Activated CD4-positive, CD25-positive, alpha-beta regulatory T cell treated with anti-CD3 and anti-CD28 coated beads, Interleukin-2, amount 50 U/mL, for 16 hours (primary cell): ENCODE results near the gene ELMO1.

Experiments used
- DNase-seq: peaks from one replicate; pipeline ENCODE4 v3.0.0-alpha.2; 2020; ENCODE audit warnings: low read depth, low spot score

The ELMO1 gene

GRCh38 chr7:37318541-37318940, 130.1 kb downstream of the ELMO1 start:
- no peak for DNase-seq

- DNase-seq, result no peak
Observed at GRCh38 chr7:37315772-37316715, 132.6 kb downstream of the ELMO1 start.

- no peak for DNase-seq
Observed at GRCh38 chr7:37312608-37313007, 136.1 kb downstream of the ELMO1 start.

GRCh38 chr7:37311355-37311754, 137.3 kb downstream of the ELMO1 start:
- DNase-seq, result peak; percentile 16

DNA sequence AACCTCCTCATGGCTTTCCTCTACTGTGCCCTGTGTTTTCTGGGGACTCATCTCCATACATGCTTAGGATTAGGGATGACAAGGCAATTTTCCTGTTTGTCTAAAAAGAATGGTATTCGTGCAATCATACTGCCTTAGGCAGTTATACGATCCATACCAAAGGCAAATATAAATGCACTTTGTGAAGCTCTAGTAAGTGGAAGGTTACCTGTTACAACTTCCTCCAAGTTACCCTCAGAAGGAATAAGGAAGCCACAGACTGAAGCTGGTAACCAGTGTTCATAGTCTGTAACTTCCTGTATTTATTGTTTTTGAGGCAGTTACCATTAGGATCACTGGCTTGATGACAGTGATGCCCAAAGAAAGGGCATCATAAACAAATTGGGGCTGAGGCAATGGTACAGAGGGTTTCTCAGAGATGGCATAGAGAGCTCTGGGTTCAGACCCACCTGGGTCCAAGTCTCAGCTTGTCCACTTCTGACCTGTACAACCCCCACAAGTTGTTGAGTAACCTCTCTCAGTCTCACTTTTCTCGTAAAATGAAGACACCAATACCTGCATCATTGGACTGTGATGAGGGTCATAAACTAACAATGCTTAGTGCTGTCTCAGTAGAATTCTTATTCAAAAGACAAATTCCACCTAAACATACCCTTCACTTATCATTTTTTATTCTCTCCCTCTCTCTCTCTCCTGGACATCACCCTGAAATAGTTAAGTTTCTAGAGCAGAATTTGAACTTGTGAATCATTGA, 138.2 kb downstream of the ELMO1 start:
- no peak for DNase-seq

DNA sequence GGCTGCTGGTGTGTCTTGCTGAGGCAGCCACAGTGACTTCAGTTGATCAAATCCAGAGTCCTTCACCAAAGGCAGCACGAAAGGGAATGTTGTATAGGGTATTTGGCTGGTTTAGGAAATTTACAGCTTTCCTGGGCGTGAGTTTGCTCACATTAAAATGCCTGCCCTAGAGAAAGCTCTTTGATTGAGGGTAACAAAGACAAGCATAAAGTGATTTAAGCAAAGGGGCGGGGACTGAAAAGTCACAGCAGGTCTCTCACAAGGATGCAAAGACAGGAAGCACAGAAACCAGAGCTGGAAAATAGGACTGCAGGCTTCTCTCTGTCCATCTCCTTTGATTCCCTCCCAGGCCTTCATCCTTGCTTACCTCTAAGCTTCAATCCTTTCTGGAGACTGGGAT, 139.2 kb downstream of the ELMO1 start:
- no peak for DNase-seq

GRCh38 chr7:37304921-37305320, 143.7 kb downstream of the ELMO1 start:
- no peak for DNase-seq

GRCh38 chr7:37297546-37297945, 151.1 kb downstream of the ELMO1 start:
- no peak for DNase-seq

- DNase-seq, result no peak
Observed at GRCh38 chr7:37295401-37295800, 153.3 kb downstream of the ELMO1 start.

DNA sequence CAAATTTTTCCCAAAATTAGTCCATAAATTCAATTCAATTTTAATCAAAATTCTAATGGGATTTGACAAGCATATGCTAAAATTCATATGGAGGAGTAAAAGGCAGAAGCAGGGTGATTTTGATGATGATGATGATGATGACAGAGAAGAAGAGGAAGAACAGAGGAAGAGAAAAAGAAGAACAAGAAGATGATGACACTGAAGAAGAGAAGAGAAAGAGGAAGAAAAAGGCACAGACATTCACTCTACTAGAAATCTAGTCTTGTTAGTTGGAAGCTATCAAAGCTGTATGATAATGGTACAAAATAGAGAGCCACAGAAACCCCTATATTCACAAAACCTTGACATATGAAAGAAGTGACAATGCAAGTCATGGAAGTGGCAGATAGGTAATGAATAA, 157.9 kb downstream of the ELMO1 start:
- no peak for DNase-seq

DNA sequence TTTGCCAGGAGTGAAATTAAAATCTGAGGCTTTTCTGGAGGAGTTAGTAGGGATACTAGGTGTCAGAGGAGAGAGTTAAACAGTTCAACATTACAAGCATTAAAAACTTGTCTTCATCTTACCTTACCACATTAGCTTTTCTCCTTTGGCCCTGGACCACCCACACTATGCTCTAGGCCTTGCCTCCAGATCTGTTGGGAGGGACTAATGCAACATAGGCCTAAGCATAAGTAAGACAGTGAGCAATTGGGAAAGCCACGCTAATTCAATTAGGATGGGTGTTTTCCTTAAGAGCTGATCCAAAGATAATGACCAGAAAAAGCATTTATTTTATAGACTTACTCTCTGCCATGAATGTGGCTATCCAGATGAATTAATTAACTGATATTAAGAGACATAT, 158.9 kb downstream of the ELMO1 start:
- DNase-seq, result no peak

DNA sequence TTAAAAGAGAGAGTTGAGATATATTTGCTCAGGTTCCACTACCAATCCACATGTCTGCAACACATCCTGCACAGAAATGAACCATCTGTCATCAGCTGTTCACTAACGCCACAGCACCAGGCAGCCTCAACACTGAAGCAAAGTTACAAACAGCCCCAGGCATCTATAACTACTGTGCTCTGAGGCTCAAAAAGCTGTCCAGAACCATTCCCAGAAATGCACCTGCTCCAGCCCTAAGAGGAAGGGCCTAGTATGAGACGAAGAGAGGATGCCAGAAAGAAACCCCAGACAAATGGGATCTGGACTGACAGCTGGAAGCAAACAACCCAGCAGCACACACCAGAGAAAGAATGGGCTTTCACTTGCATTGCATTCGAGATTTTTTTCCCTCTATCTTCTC, 159.3 kb downstream of the ELMO1 start:
- DNase-seq, result no peak

DNA sequence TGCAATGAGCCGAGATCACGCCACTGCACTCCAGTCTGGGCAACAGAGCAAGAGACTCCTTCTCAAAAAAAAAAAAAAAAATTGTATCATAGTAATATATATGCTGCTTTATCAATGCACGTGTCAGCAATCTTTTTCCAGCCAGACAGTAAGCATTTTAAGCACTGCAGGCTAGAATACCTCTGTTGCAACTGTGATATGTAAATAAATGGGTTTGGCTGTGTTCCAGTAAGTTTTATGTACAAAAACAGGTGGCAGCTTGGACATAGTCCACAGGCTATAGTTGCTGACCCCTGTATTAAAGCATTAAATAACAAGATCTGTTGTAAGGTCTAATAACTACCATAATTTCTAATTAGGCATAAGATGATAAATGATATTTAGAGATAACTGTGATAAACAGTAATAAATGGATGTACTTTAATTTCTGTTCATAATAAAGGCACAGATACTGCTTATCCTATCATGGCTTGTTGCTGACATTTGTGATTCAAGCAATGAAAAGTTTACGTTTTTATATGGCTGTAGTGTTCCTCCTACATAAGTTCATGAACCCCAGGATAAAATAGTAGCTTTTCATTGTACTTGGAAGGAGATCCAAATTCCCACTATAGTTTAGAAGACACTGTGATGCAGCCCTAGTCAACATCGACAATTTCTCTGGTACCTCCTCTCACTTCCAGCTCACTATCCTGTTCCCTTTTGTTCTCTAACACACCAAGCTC, 161.4 kb downstream of the ELMO1 start:
- DNase-seq, result no peak

GRCh38 chr7:37286454-37286832, 162.2 kb downstream of the ELMO1 start:
- DNase-seq, result no peak

GRCh38 chr7:37285706-37286453, 162.8 kb downstream of the ELMO1 start:
- no peak for DNase-seq

DNA sequence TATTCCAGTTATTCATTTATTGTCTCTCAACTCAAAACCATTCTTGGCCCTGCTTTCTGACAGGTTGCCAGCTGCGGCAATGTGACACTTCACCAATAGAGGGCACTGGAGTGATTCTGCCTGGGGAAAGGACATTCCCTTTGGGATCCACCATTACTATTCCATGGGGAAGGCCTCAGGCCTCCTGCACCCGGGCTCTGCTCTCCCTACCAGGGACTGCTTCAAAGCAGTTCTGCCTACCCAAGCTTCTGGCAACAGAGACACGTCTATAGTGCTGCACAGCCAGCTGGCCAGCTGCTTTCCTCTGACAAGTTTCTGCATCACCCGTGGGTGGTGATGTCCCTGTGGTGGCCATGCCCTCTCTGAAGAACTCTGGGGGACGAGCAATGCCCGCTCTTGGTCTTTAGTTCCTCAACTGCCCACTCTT, 163.8 kb downstream of the ELMO1 start:
- DNase-seq, result no peak

GRCh38 chr7:37284285-37284684, 164.4 kb downstream of the ELMO1 start:
- DNase-seq, result no peak

DNA sequence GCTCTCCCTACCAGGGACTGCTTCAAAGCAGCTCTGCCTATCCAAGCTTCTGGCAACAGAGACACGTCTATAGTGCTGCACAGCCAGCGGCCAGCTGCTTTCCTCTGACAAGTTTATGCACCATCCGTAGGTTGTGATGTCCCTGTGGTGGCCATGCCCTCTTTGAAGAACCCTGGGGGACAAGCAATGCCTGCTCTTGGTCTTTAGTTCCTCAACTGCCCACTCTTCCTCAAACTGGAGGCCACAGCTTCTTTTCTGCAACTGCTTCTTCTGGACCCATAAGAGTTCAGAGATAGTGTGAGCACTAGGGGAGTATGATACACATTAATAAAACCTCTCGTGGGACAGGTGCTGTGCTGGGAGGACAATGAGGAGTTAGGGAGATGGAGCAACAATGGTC, 164.9 kb downstream of the ELMO1 start:
- DNase-seq, result no peak

DNA sequence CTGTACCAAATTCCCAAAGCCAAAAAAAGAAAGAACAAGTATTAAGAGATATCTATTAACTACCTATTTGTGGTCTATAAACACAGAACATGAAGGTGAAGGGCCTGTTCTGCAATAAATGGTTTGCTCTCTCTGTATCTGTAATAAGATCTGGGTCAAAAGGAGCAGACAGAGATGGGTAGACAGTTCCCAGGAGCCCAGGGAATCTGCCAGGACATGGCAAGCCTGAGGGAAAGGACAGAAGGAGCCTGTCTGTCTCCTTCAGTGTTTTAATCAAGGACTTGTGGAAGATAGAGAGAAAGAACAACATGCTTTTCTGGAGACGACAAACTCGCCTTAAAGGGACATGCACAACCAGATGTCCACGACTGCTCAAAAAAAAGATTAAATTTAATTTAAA, 165.7 kb downstream of the ELMO1 start:
- DNase-seq, result no peak

GRCh38 chr7:37282093-37282444, 166.6 kb downstream of the ELMO1 start:
- DNase-seq, result no peak

GRCh38 chr7:37281368-37282092, 167.1 kb downstream of the ELMO1 start:
- DNase-seq, result no peak
